Mesenchymal stem cell (in vitro differentiated cells and primary cell): ENCODE measurements around the gene NCOA1.
"Not testable (repeated sequence)": the region's sequence is repeated elsewhere in the genome, so short reads cannot be mapped to it uniquely, and the experiment has no call there.

Experiments
- DNase-seq: peaks from one replicate; pipeline ENCODE4 v3.0.0-alpha.2; 2013
- H2AFZ ChIP-seq: one replicate; pipeline ENCODE4 v1.6.1; 2013; ENCODE audit warnings: low read depth, mild to moderate bottlenecking, control low read depth, inconsistent platforms, low read length, moderate library complexity
- H2AK5ac ChIP-seq: 2 replicates; pipeline ENCODE4 v1.6.1; 2013; ENCODE audit warnings: low read length, moderate library complexity, mild to moderate bottlenecking, inconsistent platforms; ENCODE audit not compliant: severe bottlenecking
- H2BK120ac ChIP-seq: one replicate; pipeline ENCODE4 v1.6.1; 2013; ENCODE audit warnings: low read depth, mild to moderate bottlenecking, inconsistent platforms, low read length, moderate library complexity
- H2BK12ac ChIP-seq, 2 experiments: one replicate each; pipeline ENCODE4 v1.6.1; 2013; ENCODE audit warnings: inconsistent platforms in 2 of 2, low read length in 2 of 2, mild to moderate bottlenecking in 2 of 2, moderate library complexity in 2 of 2, control low read depth in 1 of 2
- H2BK15ac ChIP-seq: one replicate; pipeline ENCODE4 v1.6.1; 2013; ENCODE audit warnings: mild to moderate bottlenecking, low read depth, inconsistent platforms; ENCODE audit not compliant: poor library complexity, severe bottlenecking
- H2BK5ac ChIP-seq: 2 replicates; pipeline ENCODE4 v1.6.1; 2013; ENCODE audit warnings: low read depth, mild to moderate bottlenecking, low read length, control low read depth, inconsistent platforms; ENCODE audit not compliant: poor library complexity, severe bottlenecking
- H3K14ac ChIP-seq, 2 experiments: one replicate each; pipeline ENCODE4 v1.6.1; 2013; ENCODE audit warnings: inconsistent platforms in 2 of 2, low read length in 2 of 2, control low read depth in 1 of 2, mild to moderate bottlenecking in 1 of 2, moderate library complexity in 1 of 2
- H3K18ac ChIP-seq, 2 experiments: one replicate each; pipeline ENCODE4 v1.6.1; 2013; ENCODE audit warnings: inconsistent platforms in 2 of 2, low read length in 2 of 2, control low read depth in 1 of 2, low read depth in 1 of 2, mild to moderate bottlenecking in 1 of 2
- H3K23ac ChIP-seq, 2 experiments: one replicate each; pipeline ENCODE4 v1.6.1; 2013; ENCODE audit warnings: inconsistent platforms in 2 of 2, low read length in 2 of 2, mild to moderate bottlenecking in 2 of 2, moderate library complexity in 2 of 2, control low read depth in 1 of 2
- H3K27ac ChIP-seq: 2 replicates; pipeline ENCODE4 v1.5.1; 2013; ENCODE audit warnings: mild to moderate bottlenecking, moderate library complexity, low read length, control low read depth, inconsistent platforms; ENCODE audit not compliant: poor library complexity, severe bottlenecking
- H3K27me3 ChIP-seq, 2 experiments: 2 replicates each; pipeline versions ENCODE4 v1.6.1 to v1.7.0; 2013; ENCODE audit warnings: low read length in 2 of 2, mild to moderate bottlenecking in 2 of 2, moderate library complexity in 2 of 2, control low read depth in 1 of 2, inconsistent platforms in 1 of 2; ENCODE audit not compliant: control insufficient read depth in 1 of 2, insufficient read depth in 1 of 2
- H3K36me3 ChIP-seq, 2 experiments: 2 replicates each; pipeline versions ENCODE4 v1.6.1 to v1.7.0; 2013; ENCODE audit warnings: low read length in 2 of 2, control low read depth in 1 of 2, inconsistent platforms in 1 of 2, low read depth in 1 of 2, mild to moderate bottlenecking in 1 of 2; ENCODE audit not compliant: insufficient read depth in 2 of 2, control insufficient read depth in 1 of 2
- H3K4ac ChIP-seq, 2 experiments: one replicate each; pipeline ENCODE4 v1.6.1; 2013; ENCODE audit warnings: inconsistent platforms in 2 of 2, low read length in 2 of 2, mild to moderate bottlenecking in 2 of 2, moderate library complexity in 2 of 2, control low read depth in 1 of 2, low read depth in 1 of 2
- H3K4me1 ChIP-seq: 2 replicates; pipeline ENCODE4 v1.6.1; 2013; ENCODE audit warnings: low read depth, low read length, control low read depth; ENCODE audit not compliant: control insufficient read depth, insufficient read depth
- H3K4me2 ChIP-seq: 2 replicates; pipeline ENCODE4 v1.6.1; 2013; ENCODE audit warnings: low read length, mild to moderate bottlenecking, inconsistent platforms; ENCODE audit not compliant: poor library complexity, severe bottlenecking
- H3K4me3 ChIP-seq, 2 experiments: 2 replicates each; pipeline versions ENCODE4 v1.5.1 to v1.7.0; 2013; ENCODE audit warnings: low read length in 2 of 2, mild to moderate bottlenecking in 2 of 2, control low read depth in 1 of 2, low read depth in 1 of 2; ENCODE audit not compliant: insufficient read depth in 1 of 2
- H3K79me1 ChIP-seq: replicated peaks from 2 replicates; pipeline ENCODE4 v1.6.1; 2013; ENCODE audit warnings: mild to moderate bottlenecking, control low read depth, low read length, inconsistent platforms; ENCODE audit not compliant: poor library complexity, severe bottlenecking
- H3K9ac ChIP-seq: 2 replicates; pipeline ENCODE4 v1.7.0; 2013; ENCODE audit warnings: mild to moderate bottlenecking, low read length, moderate library complexity
- H3K9me3 ChIP-seq: 2 replicates; pipeline ENCODE4 v1.7.0; 2013; ENCODE audit warnings: mild to moderate bottlenecking, low read length; ENCODE audit not compliant: control insufficient read depth
- H4K8ac ChIP-seq: one replicate; pipeline ENCODE4 v1.6.1; 2013; ENCODE audit warnings: inconsistent platforms, mild to moderate bottlenecking, low read length, moderate library complexity
- H4K91ac ChIP-seq: one replicate; pipeline ENCODE4 v1.6.1; 2013; ENCODE audit warnings: mild to moderate bottlenecking, low read length, inconsistent platforms
- WGBS: methylation state at CpG from one replicate; pipeline ENCODE4 v1.1.7; 2013; ENCODE audit warnings: mixed read lengths; 5-methylcytosine and 5-hydroxymethylcytosine counted together

The NCOA1 gene

DNA sequence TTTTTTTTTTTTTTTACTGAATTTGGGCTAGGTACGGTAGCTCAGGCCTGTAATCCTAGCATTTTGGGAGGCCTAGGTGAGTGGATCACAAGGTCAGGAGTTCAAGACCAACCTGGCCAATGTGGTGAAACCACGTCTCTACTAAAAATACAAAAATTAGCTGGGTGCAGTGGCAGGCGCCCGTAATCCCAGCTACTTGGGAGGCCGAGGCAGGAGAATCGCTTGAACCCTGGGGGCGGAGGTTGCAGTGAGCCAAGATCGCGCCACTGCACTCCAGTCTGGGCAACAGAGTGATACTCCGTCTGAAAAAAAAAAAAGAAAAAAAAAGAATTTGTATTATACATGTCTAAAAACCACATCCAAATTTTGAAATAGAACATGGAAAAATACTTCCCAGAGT lies 78.5 kb downstream of the NCOA1 start:
- H2BK5ac ChIP-seq, H3K4me3 ChIP-seq, H3K14ac ChIP-seq, H3K23ac ChIP-seq, H3K4me1 ChIP-seq, H4K91ac ChIP-seq, H3K27me3 ChIP-seq, H2BK12ac ChIP-seq, H3K18ac ChIP-seq, H3K9ac ChIP-seq, DNase-seq, H2BK15ac ChIP-seq, H4K8ac ChIP-seq, H3K9me3 ChIP-seq, H3K4ac ChIP-seq, H2AK5ac ChIP-seq, H2BK120ac ChIP-seq, H3K4me2 ChIP-seq, H3K27ac ChIP-seq, H2AFZ ChIP-seq: not testable (repeated sequence)
- Histone ChIP-seq H3K36me3 (peaks cover 8 to 15% of the 10 kb centered on the region in 2 experiments), H3K79me1 (peaks cover 15% of the 10 kb centered on the region)
- 98% methylated on average over 6 of the region's 10 CpGs for WGBS

DNA sequence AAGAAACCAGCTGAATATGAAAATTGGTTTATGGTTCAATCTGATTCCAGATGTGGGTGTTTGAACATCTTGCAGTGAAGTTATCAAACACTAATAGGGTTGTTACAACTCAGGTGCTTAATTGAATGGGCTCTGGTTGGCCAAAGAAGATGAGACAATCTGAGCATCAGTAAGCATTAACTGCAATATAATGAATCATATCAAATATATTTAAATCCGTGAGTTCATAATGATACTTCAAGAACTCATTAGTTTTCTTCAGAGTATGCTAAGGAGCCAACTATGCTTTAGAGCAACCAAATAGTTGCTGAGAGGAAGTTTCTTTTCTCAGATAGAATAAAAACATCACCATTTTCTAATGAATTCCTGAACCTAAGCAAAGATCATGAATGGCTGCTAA lies 79.2 kb downstream of the NCOA1 start:
- H3K9ac ChIP-seq = no peak overlapping the region
- no peaks in the 10 kb centered on the region for H3K9me3 ChIP-seq
- no peak overlapping the region for H3K4ac ChIP-seq
- no peak overlapping the region for H4K91ac ChIP-seq
- H2BK5ac ChIP-seq = no peak overlapping the region
- no CpG with 5 or more reads among the region's 1 CpG for WGBS
- no peak overlapping the region for H2BK15ac ChIP-seq
- no peak overlapping the region for H3K27ac ChIP-seq
- H3K4me3 ChIP-seq = no peak overlapping the region
- H4K8ac ChIP-seq = no peak overlapping the region
- no peak overlapping the region for H2AK5ac ChIP-seq
- H2AFZ ChIP-seq = no peak overlapping the region
- no peak overlapping the region for H2BK120ac ChIP-seq
- no peak overlapping the region for H2BK12ac ChIP-seq
- H3K4me2 ChIP-seq = no peak overlapping the region
- H3K4me1 ChIP-seq = peaks cover 2% of the 10 kb centered on the region
- no peak overlapping the region for H3K14ac ChIP-seq
- H3K36me3 ChIP-seq = peaks cover 8 to 15% of the 10 kb centered on the region in 2 experiments
- peaks cover 15% of the 10 kb centered on the region for H3K79me1 ChIP-seq
- no peak for DNase-seq
- no peaks in the 10 kb centered on the region for H3K27me3 ChIP-seq
- no peak overlapping the region for H3K23ac ChIP-seq
- H3K18ac ChIP-seq = no peak overlapping the region

DNA sequence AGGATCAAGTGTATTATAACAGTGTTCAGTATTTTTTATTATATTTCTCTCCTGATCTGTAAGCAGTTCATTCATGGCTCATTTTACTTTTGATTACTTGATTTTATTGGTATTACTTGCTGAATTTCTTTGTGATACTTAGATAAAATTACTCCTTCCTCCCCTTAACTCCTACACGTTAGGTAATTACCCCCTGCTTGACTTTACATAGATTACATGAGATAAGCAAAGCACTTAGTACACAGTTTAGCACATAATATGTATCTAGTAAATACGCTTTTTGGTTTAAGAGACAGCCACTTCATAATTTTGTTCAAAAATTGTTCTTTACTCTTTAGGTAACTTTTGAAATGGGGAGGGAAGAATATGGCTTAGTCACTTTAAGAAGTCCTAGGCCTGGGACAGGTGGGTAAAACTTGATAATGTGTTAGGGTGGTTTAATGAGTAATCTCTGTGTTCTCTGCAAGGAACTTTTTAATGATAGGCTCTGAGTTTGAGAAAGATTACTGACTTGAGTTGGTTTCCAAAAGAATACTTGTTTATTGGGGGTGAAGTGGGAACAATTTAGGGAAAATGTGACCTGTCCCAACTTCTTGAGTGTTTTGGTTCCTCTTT lies 80.9 kb downstream of the NCOA1 start:
- DNase-seq = no peak
- Histone ChIP-seq H2BK5ac (no peak overlapping the region), H3K27ac (no peak overlapping the region)

DNA sequence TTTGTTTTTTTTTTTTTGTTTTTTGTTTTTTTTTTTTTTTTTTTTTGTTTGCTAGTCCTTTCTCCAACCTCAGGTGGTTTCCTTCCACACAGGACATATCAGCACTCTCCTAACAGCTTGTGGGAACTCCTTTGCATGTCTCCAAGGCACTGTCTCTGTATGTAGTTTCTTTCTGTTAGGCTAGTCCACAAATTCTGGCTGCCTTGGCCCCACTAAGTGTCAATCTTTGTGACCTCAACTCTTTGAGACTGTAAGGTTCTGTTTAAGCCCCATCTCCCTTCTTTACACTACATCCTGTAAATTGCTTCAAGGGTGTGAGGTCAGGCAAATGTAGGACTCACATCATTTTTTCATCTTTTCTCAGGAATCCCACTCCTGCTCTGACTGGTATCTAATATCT lies 85.1 kb downstream of the NCOA1 start:
- Histone ChIP-seq H3K9me3 (no peaks in the 10 kb centered on the region), H2AFZ (no peak overlapping the region), H3K36me3 (no peaks in the 10 kb centered on the region), H3K4me3 (no peak overlapping the region), H4K8ac (no peak overlapping the region), H3K18ac (no peak overlapping the region), H3K14ac (no peak overlapping the region), H2AK5ac (no peak overlapping the region), H3K27me3 (no peaks in the 10 kb centered on the region), H3K23ac (no peak overlapping the region), H3K4me2 (no peak overlapping the region), H3K79me1 (peaks cover 15% of the 10 kb centered on the region), H3K9ac (no peak overlapping the region), H2BK120ac (no peak overlapping the region), H2BK5ac (no peak overlapping the region), H2BK15ac (no peak overlapping the region), H4K91ac (no peak overlapping the region), H2BK12ac (no peak overlapping the region), H3K27ac (no peak overlapping the region), H3K4ac (no peak overlapping the region), H3K4me1 (no peaks in the 10 kb centered on the region)
- DNase-seq = no peak

More for the DNA sequence above, 80.9 kb downstream of the NCOA1 start:
- H3K14ac ChIP-seq = no peak overlapping the region
- no peak overlapping the region for H3K4me3 ChIP-seq
- no peak overlapping the region for H4K91ac ChIP-seq
- no peak overlapping the region for H2BK120ac ChIP-seq
- no peak overlapping the region for H3K4ac ChIP-seq
- no peak overlapping the region for H2AK5ac ChIP-seq
- no peak overlapping the region for H2BK15ac ChIP-seq
- H3K23ac ChIP-seq = no peak overlapping the region
- H3K4me2 ChIP-seq = no peak overlapping the region
- no peak overlapping the region for H2AFZ ChIP-seq
- H4K8ac ChIP-seq = no peak overlapping the region
- H3K18ac ChIP-seq = no peak overlapping the region
- no peaks in the 10 kb centered on the region for H3K4me1 ChIP-seq
- H3K9me3 ChIP-seq = no peaks in the 10 kb centered on the region
- no peaks in the 10 kb centered on the region for H3K36me3 ChIP-seq
- peaks cover 8% of the 10 kb centered on the region for H3K79me1 ChIP-seq
- no peak overlapping the region for H3K9ac ChIP-seq
- 100% methylated on average over 1 of the region's 2 CpGs for WGBS
- no peak overlapping the region for H2BK12ac ChIP-seq
- no peaks in the 10 kb centered on the region for H3K27me3 ChIP-seq
